ENCODE measurements around the gene HTRA3. TPM values are rescaled to one million over a fixed set of nuclear protein-coding genes. Genes with fewer than 3 reads are reported as not detected.

Gene HTRA3
- total RNA-seq, 1 experiment from 2014 or later: 2.3 TPM

GRCh38 chr4:8330821-8331574 lies 61.4 kb downstream of the HTRA3 start:
- peaks cover 17% of the 10 kb centered on the region for H3K9me3 Mint-ChIP-seq
- POLR2A ChIA-PET: no interaction called here
- CTCF ChIA-PET: interaction anchor here (0.9 to 2.8 kb wide), 2 partner anchors 11 to 89 kb away, joined by 3 to 10 read pairs; no protein-coding TSS in a partner anchor
- no peak overlapping the region for H3K4me3 Mint-ChIP-seq
- DNase-seq (ENCODE audit: low spot score) (no peak), ATAC-seq (no peak)
- TF ChIP-seq ATF1 (CRISPR knock-in tag; IDR thresholded peaks at IDR 0.05): no peak
- no peak for TF ChIP-seq ZNF263 (CRISPR knock-in tag; IDR thresholded peaks at IDR 0.05; ENCODE audit: low read depth)
- TF ChIP-seq GTF2I (CRISPR knock-in tag; conservative IDR thresholded peaks at IDR 0.05): no peak
- no peak for TF ChIP-seq OVOL2 (CRISPR knock-in tag; IDR thresholded peaks at IDR 0.05; ENCODE audit: borderline replicate concordance)
- TF ChIP-seq ZBTB43 (CRISPR knock-in tag; IDR thresholded peaks at IDR 0.05): no peak
- TF ChIP-seq ZNF416 (CRISPR knock-in tag; IDR thresholded peaks at IDR 0.05): no peak
- TF ChIP-seq PRRX2 (CRISPR knock-in tag; IDR thresholded peaks at IDR 0.05): no peak
- TF ChIP-seq ZNF232 (CRISPR knock-in tag; IDR thresholded peaks at IDR 0.05): no peak
- H3K36me3 Mint-ChIP-seq: peaks cover 5% of the 10 kb centered on the region
- no peak overlapping the region for H3K27ac Mint-ChIP-seq
- H3K27me3 Mint-ChIP-seq (ENCODE audit: low read depth): no peaks in the 10 kb centered on the region
- no peaks in the 10 kb centered on the region for H3K4me1 Mint-ChIP-seq

- POLR2A ChIA-PET: no interaction called here
Measured at GRCh38 chr4:8331575-8331955, 62.0 kb downstream of the HTRA3 start.

More at GRCh38 chr4:8331575-8331955, 62.0 kb downstream of the HTRA3 start:
- peaks cover 5% of the 10 kb centered on the region for H3K36me3 Mint-ChIP-seq
- H3K9me3 Mint-ChIP-seq: peaks cover 22% of the 10 kb centered on the region
- H3K4me1 Mint-ChIP-seq: no peaks in the 10 kb centered on the region
- H3K4me3 Mint-ChIP-seq: no peak overlapping the region
- TF ChIP-seq SMAD3 (CRISPR knock-in tag; IDR thresholded peaks at IDR 0.05; ENCODE audit: borderline replicate concordance) (no peak), JAZF1 (CRISPR knock-in tag; IDR thresholded peaks at IDR 0.05) (no peak), E2F1 (CRISPR knock-in tag; IDR thresholded peaks at IDR 0.05) (no peak), PRDM15 (CRISPR knock-in tag; IDR thresholded peaks at IDR 0.05) (no peak)
- H3K27me3 Mint-ChIP-seq (ENCODE audit: low read depth): no peaks in the 10 kb centered on the region
- H3K27ac Mint-ChIP-seq: no peak overlapping the region
- CTCF ChIA-PET: interaction anchor here (0.9 to 2.8 kb wide), 2 partner anchors 11 to 89 kb away, joined by 3 to 10 read pairs; no protein-coding TSS in a partner anchor
- DNase-seq (ENCODE audit: low spot score) (no peak), ATAC-seq (no peak)
